ENCODE results near the gene GUCD1. TPM values are rescaled to one million over a fixed set of nuclear protein-coding genes. Genes with fewer than 3 reads are reported as not detected.
"Not testable (repeated sequence)": the region's sequence is repeated elsewhere in the genome, so short reads cannot be mapped to it uniquely, and the experiment has no call there.

Gene GUCD1
- total RNA-seq, 1 experiment from 2014 or later: 68.4 TPM

GRCh38 chr22:24559471-24559870, 4.5 kb upstream of the GUCD1 start:
- H3K27ac ChIP-seq: no peak overlapping the region
- H3K9me3 ChIP-seq (replicated peaks): no peaks in the 10 kb centered on the region
- no peak for DNase-seq
- H3K4me3 ChIP-seq: no peak overlapping the region
- peaks cover 8% of the 10 kb centered on the region for H3K4me1 ChIP-seq
- H3K27me3 ChIP-seq: no peaks in the 10 kb centered on the region
- H3K36me3 ChIP-seq: peaks cover 53% of the 10 kb centered on the region

- peaks cover 23% of the 10 kb centered on the region for H3K36me3 ChIP-seq
- H3K4me3 ChIP-seq: peak within 1 kb of the TSS; percentile 92
- H3K9me3 ChIP-seq (replicated peaks): no peaks in the 10 kb centered on the region
- H3K27ac ChIP-seq: peak within 1 kb of the TSS; percentile 98
- H3K27me3 ChIP-seq: no peaks in the 10 kb centered on the region
- peaks cover 16% of the 10 kb centered on the region for H3K4me1 ChIP-seq
- peak; percentile 99 for DNase-seq
Measured at GRCh38 chr22:24555165-24556039, 464 bp upstream of the GUCD1 start, which contains the start of gene SNRPD3. Gene SNRPD3, plus strand, starts transcription at chr22:24555999. Its CDS starts 1,676 bp downstream, at chr22:24557675.

DNA sequence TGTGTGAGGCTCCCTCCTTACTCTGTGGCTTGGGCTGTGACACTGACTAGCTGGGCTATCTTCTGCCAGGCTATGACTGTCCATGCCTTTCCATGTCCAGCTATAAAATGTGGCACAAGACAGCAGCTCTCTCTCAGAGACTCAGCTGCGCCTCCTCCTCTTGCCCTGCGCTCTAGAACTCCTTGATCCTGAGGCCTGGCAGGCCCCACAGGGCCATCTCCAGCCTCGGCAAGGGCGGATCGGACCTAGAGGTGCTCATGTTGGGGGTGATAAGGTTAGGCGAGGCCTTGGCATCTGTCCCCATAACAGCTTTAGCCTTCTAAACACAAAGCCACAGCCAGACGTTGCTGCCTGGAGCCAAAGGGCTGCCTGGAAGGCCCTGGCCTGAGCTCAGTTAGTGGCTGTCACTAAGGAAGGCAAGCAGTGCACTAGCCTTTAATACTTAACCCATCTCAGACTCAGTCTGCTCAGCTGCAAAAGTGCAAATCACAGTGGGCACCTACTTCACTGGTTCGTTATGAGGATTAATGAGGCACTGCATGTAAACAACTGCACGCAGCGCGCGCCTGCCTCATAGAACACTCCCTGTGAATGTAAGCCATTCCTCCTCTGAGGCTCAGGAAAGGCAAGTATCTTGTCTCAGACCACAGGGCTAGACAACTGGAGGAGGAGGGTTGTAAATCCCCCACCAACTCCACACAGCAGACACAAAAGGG, 1.2 kb downstream of the GUCD1 start:
- Histone ChIP-seq H3K4me3 (peak overlapping the region; percentile 92), H3K27ac (peak overlapping the region; percentile 83), H3K4me1 (peaks cover 16% of the 10 kb centered on the region), H3K27me3 (no peaks in the 10 kb centered on the region), H3K36me3 (peaks cover 16% of the 10 kb centered on the region), H3K9me3 (replicated peaks) (no peaks in the 10 kb centered on the region)
- peak in 1 of 2 experiments; percentile 27 for DNase-seq

- DNase-seq: peak; percentile 37 to 57
Measured at GRCh38 chr22:24552503-24553286, 2.2 kb downstream of the GUCD1 start.

GRCh38 chr22:24550902-24551435, 4.0 kb downstream of the GUCD1 start:
- H3K9me3 ChIP-seq (replicated peaks): no peaks in the 10 kb centered on the region
- no peaks in the 10 kb centered on the region for H3K27me3 ChIP-seq
- H3K36me3 ChIP-seq: peaks cover 16% of the 10 kb centered on the region
- no peak overlapping the region for H3K27ac ChIP-seq
- peaks cover 10% of the 10 kb centered on the region for H3K4me1 ChIP-seq
- no peak overlapping the region for H3K4me3 ChIP-seq
- no peak for DNase-seq

More at GRCh38 chr22:24552503-24553286, 2.2 kb downstream of the GUCD1 start:
- peaks cover 16% of the 10 kb centered on the region for H3K4me1 ChIP-seq
- H3K27me3 ChIP-seq; H3K4me3 ChIP-seq; H3K9me3 ChIP-seq (replicated peaks); H3K27ac ChIP-seq; H3K36me3 ChIP-seq: not testable (repeated sequence)

DNA sequence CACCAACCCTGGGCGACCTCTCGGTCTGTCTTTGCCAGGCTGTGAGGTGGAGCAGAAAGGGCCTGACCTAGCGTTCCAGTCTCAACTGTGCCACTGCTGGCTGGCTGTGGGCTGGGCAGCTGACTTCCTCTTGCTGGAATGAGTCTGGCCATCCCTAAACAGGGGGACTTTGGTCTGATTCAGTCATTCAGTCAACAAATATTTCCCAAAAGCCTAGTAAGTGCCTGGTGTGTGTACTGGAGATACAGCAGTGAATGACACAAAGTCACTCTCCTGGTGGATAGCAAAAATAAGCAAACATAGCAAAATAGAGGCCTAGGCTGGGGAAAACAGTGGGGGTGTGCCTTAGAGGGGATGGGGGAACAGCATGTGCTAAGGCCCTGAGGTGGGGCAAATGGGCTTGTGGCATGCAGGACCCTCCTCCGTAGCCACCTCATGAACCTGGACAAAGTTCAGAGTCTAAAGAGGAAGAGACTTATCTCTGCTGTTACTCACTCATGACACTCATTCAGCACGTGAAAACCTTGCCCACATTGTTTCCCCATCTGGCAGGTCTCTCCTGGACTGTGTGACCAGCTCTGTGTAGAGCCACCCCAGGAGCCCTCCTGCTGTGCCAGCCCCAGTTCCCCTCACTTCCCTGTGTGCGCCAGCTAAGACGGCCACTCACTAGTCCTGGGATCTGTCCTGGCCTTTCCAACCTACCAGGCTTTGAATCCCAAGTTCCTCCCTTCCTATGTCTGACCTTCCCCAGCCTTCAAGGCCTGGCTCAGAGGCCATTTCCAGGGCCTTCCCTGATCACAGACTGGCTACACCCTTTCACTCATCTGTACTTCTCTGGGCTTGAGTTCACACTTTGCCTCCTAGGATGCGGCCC, 4.7 kb downstream of the GUCD1 start:
- Histone ChIP-seq H3K27me3 (no peaks in the 10 kb centered on the region), H3K4me3 (no peak overlapping the region), H3K27ac (no peak overlapping the region), H3K9me3 (replicated peaks) (no peaks in the 10 kb centered on the region), H3K4me1 (peaks cover 18% of the 10 kb centered on the region), H3K36me3 (peaks cover 16% of the 10 kb centered on the region)
- DNase-seq: no peak

GRCh38 chr22:24548812-24549211, 6.1 kb downstream of the GUCD1 start:
- peaks cover 25% of the 10 kb centered on the region for H3K4me1 ChIP-seq
- no peak for DNase-seq
- no peak overlapping the region for H3K27ac ChIP-seq
- H3K9me3 ChIP-seq (replicated peaks): no peaks in the 10 kb centered on the region
- H3K4me3 ChIP-seq: no peak overlapping the region
- H3K27me3 ChIP-seq: no peaks in the 10 kb centered on the region
- peaks cover 16% of the 10 kb centered on the region for H3K36me3 ChIP-seq

- H3K27ac ChIP-seq: no peak overlapping the region
- DNase-seq: no peak
- H3K27me3 ChIP-seq: no peaks in the 10 kb centered on the region
- no peaks in the 10 kb centered on the region for H3K9me3 ChIP-seq (replicated peaks)
- H3K36me3 ChIP-seq: peaks cover 39% of the 10 kb centered on the region
- peaks cover 25% of the 10 kb centered on the region for H3K4me1 ChIP-seq
- H3K4me3 ChIP-seq: no peak overlapping the region
Measured at GRCh38 chr22:24543679-24544243, 11.2 kb downstream of the GUCD1 start.

DNA sequence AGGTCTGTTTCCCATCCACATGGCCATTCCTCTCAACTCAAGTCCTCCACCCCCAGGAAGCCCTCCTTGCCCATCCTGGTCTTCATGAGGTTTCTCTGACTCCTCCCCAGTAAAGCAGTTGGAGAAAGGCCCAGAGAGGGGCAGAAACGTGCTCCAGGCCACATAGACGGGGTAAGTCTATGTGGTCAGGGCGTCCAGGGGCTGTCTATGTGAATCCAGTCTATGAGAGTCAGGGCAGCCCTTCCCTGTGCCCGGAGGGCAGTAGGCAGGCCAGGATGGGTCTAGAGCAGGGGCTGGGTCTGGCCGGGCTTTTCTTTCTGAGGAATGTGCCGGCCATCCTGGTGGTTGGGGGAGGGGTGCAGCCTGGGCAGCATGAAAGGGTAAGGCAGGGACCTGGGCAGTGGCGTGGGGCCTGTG, 11.7 kb downstream of the GUCD1 start:
- H3K27me3 ChIP-seq: no peaks in the 10 kb centered on the region
- H3K27ac ChIP-seq: no peak overlapping the region; the same call in 1 of the 2 replicates
- H3K4me3 ChIP-seq: no peak overlapping the region
- H3K36me3 ChIP-seq: peaks cover 39% of the 10 kb centered on the region
- H3K4me1 ChIP-seq: peaks cover 25% of the 10 kb centered on the region
- H3K9me3 ChIP-seq (replicated peaks): no peaks in the 10 kb centered on the region
- no peak for DNase-seq

DNA sequence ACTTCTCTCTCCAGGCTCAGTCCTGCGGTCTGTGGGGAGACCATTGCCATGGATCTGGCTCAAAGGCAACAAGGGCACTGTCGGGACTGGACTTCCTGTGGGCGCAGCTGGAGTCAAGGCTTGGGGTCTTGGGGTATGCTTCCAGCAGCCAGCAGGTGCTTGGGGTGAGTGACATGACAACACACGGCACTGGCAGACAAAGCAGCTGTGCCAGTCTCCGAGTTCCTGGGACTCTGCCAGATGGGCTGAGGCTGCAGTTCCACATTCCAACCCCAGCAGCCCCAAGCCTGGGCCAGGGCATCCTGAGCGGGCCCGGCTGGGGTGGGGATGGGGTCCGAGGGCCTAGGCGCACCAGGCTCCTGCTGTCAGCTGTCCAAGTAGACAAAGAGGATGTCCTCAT, 12.3 kb downstream of the GUCD1 start:
- H3K9me3 ChIP-seq (replicated peaks): no peaks in the 10 kb centered on the region
- peak; percentile 49 to 51 for DNase-seq
- peaks cover 37% of the 10 kb centered on the region for H3K36me3 ChIP-seq
- no peak overlapping the region; the same call in 1 of the 2 replicates for H3K27ac ChIP-seq
- H3K4me3 ChIP-seq: no peak overlapping the region
- H3K27me3 ChIP-seq: no peaks in the 10 kb centered on the region
- peaks cover 26% of the 10 kb centered on the region for H3K4me1 ChIP-seq

- no peak for DNase-seq
- no peak overlapping the region for H3K4me3 ChIP-seq
- H3K4me1 ChIP-seq: peaks cover 33% of the 10 kb centered on the region
- H3K9me3 ChIP-seq (replicated peaks): no peaks in the 10 kb centered on the region
- no peak overlapping the region for H3K27ac ChIP-seq
- peaks cover 30% of the 10 kb centered on the region for H3K36me3 ChIP-seq
- no peaks in the 10 kb centered on the region for H3K27me3 ChIP-seq
Measured at GRCh38 chr22:24541681-24542515, 13.0 kb downstream of the GUCD1 start.

- Histone ChIP-seq H3K4me3 (no peak overlapping the region), H3K27ac (no peak overlapping the region), H3K9me3 (replicated peaks) (no peaks in the 10 kb centered on the region), H3K36me3 (peaks cover 24% of the 10 kb centered on the region), H3K27me3 (no peaks in the 10 kb centered on the region), H3K4me1 (peaks cover 41% of the 10 kb centered on the region)
- no peak for DNase-seq
Measured at GRCh38 chr22:24540470-24540869, 14.5 kb downstream of the GUCD1 start.

DNA sequence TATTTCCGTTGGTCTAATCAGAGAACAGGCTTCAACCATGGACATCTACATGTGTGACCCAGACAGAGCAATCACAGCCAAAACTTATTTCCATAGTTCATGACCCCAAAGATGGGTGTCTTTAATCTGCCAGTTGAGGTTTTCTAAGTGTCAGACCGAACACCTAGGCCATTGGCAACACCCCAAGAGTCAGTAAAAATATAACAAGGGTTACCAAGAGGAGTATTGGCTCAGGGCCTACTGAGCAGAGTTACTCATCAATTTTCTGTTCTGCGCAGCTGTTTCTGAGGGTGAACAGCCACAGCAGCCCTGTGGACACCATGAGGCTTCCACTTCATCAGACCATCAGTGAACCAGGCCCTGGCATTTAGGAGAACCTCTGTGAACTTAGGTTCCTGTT, 18.8 kb downstream of the GUCD1 start:
- peaks cover 27% of the 10 kb centered on the region for H3K4me1 ChIP-seq
- peak; percentile 48 to 77 for DNase-seq
- no peaks in the 10 kb centered on the region for H3K9me3 ChIP-seq (replicated peaks)
- peak overlapping the region; percentile 87 for H3K27ac ChIP-seq
- peaks cover 11% of the 10 kb centered on the region for H3K36me3 ChIP-seq
- no peak overlapping the region for H3K4me3 ChIP-seq
- H3K27me3 ChIP-seq: no peaks in the 10 kb centered on the region

Measured in SJCRH30 (cell line).